Keratinocyte (primary cell): ENCODE measurements around the gene SDK1. TPM values are rescaled to one million over a fixed set of nuclear protein-coding genes. Genes with fewer than 3 reads are reported as not detected.

Experiments
- DNase-seq: peaks from one replicate; pipeline ENCODE4 v3.0.0-alpha.2; 2011; ENCODE audit warnings: low read depth, missing footprints, low spot score
- FAIRE-seq: peaks from 2 replicates; lab custom pipeline; 2011; peaks lifted over from hg19 to GRCh38; lab: Jason Lieb, UNC
- H2AFZ ChIP-seq: 2 replicates; pipeline ENCODE4 v1.6.0; 2012; ENCODE audit warnings: low read length, control low read depth, inconsistent platforms; ENCODE audit not compliant: control insufficient read depth
- H3K27ac ChIP-seq: 2 replicates; pipeline ENCODE4 v1.5.1; 2011; ENCODE audit warnings: low read length; ENCODE audit not compliant: control insufficient read depth, insufficient read depth
- H3K27me3 ChIP-seq: 3 replicates; pipeline ENCODE4 v1.6.0; 2011; ENCODE audit warnings: low read length; ENCODE audit not compliant: control insufficient read depth, insufficient read depth; ENCODE audit errors: extremely low read depth
- H3K36me3 ChIP-seq, 2 experiments: 2 replicates in 1 of 2; 3 replicates in 1 of 2; pipeline ENCODE4 v1.5.1; 2011; ENCODE audit warnings: low read length in 2 of 2, mild to moderate bottlenecking in 1 of 2; ENCODE audit not compliant: control insufficient read depth in 2 of 2, insufficient read depth in 2 of 2; ENCODE audit errors: extremely low read depth in 1 of 2
- H3K4me1 ChIP-seq: 3 replicates; pipeline ENCODE4 v1.5.1; 2011; ENCODE audit warnings: low read length; ENCODE audit not compliant: control insufficient read depth, insufficient read depth; ENCODE audit errors: extremely low read depth
- H3K4me2 ChIP-seq: 3 replicates; pipeline ENCODE4 v1.6.0; 2011; ENCODE audit warnings: low read depth, low read length; ENCODE audit not compliant: control insufficient read depth, insufficient read depth; ENCODE audit errors: extremely low read depth
- H3K4me3 ChIP-seq, 3 experiments: fragments of 200-600 bp in 1 of 3; sonication (generic) in 1 of 3; 2 replicates in 2 of 3; 3 replicates in 1 of 3; pipeline ENCODE4 v1.5.1; 2011 to 2016; ENCODE audit warnings: low read length in 3 of 3, mild to moderate bottlenecking in 3 of 3, control low read depth in 2 of 3, inconsistent platforms in 1 of 3, low read depth in 1 of 3, mixed read lengths in 1 of 3, mixed run types in 1 of 3, moderate library complexity in 1 of 3; ENCODE audit not compliant: control insufficient read depth in 2 of 3, insufficient read depth in 2 of 3; ENCODE audit errors: extremely low read depth in 1 of 3
- H3K79me2 ChIP-seq: 2 replicates; pipeline ENCODE4 v1.6.0; 2012; ENCODE audit warnings: low read length; ENCODE audit not compliant: control insufficient read depth, insufficient read depth
- H3K9ac ChIP-seq: 3 replicates; pipeline ENCODE4 v1.6.0; 2011; ENCODE audit warnings: low read length; ENCODE audit not compliant: control insufficient read depth, insufficient read depth; ENCODE audit errors: extremely low read depth
- H3K9me1 ChIP-seq: 3 replicates; pipeline ENCODE4 v1.6.0; 2011; ENCODE audit warnings: low read length; ENCODE audit not compliant: control insufficient read depth, insufficient read depth; ENCODE audit errors: extremely low read depth
- H3K9me3 ChIP-seq: 2 replicates; pipeline ENCODE4 v1.5.1; 2012; ENCODE audit warnings: low read depth, low read length; ENCODE audit not compliant: control insufficient read depth
- H4K20me1 ChIP-seq: 3 replicates; pipeline ENCODE4 v1.6.0; 2011; ENCODE audit warnings: low read length; ENCODE audit not compliant: control insufficient read depth, insufficient read depth; ENCODE audit errors: extremely low read depth
- CTCF ChIP-seq, 3 experiments: IDR thresholded peaks in 1 of 3; conservative IDR thresholded peaks in 1 of 3; optimal IDR thresholded peaks in 1 of 3; 2 replicates in 2 of 3; 3 replicates in 1 of 3; pipeline versions ENCODE3 to v1.5.1; 2011; ENCODE audit warnings: low read length in 3 of 3, mild to moderate bottlenecking in 3 of 3, moderate library complexity in 2 of 3, control low read depth in 1 of 3, inconsistent platforms in 1 of 3; ENCODE audit not compliant: insufficient read depth in 2 of 3; ENCODE audit errors: extremely low read depth in 1 of 3
- EZH2 ChIP-seq: IDR thresholded peaks from one replicate; pipeline ENCODE4 v1.6.1; 2012; ENCODE audit warnings: inconsistent platforms, mild to moderate bottlenecking, low read length, moderate library complexity
- dilution Hi-C: fragments of 300-500 bp; cut with MboI; formaldehyde crosslinking; loops from one replicate; pipeline ENCODE4 v1.7.0; 2020; ENCODE audit warnings: low sequenced_read_pairs; ENCODE audit not compliant: extremely low pct_ligation_motif_present
- polyA plus RNA-seq, 5 experiments: library from polyadenylated mRNA; depleted of rRNA in 3 of 5; stranded (reverse) in 3 of 5; stranded (forward) in 1 of 5; unstranded in 1 of 5; fragments of >200 nt; gene quantifications; 1 replicate in 1 of 5; 2 replicates in 3 of 5; 3 replicates in 1 of 5; pipeline versions ENCODE4 v1.2.1 to v1.2.3, GENCODE V29; 2011 to 2012; ENCODE audit warnings: missing spikeins in 2 of 5, low read depth in 1 of 5, low replicate concordance in 1 of 5

SDK1 gene
- polyA plus RNA-seq, 1 donor (not counting 4 experiments of a cell fraction or from before 2014, with no cell fraction given): 0.66 TPM

GRCh38 chr7:3289996-3290395 lies 11.1 kb upstream of the SDK1 start:
- no peaks in the 10 kb centered on the region for H3K36me3 ChIP-seq
- H2AFZ ChIP-seq: no peak overlapping the region
- DNase-seq (no peak), FAIRE-seq (no peak)
- no peak overlapping the region for H3K9ac ChIP-seq
- no peaks in the 10 kb centered on the region for H3K79me2 ChIP-seq
- no peaks in the 10 kb centered on the region for H3K9me1 ChIP-seq
- H3K4me2 ChIP-seq: no peak overlapping the region
- dilution Hi-C loops: no loop called here
- H3K4me1 ChIP-seq: no peaks in the 10 kb centered on the region
- H3K27ac ChIP-seq: no peak overlapping the region
- no peak for TF ChIP-seq EZH2
- no peak for TF ChIP-seq CTCF (optimal IDR thresholded peaks at IDR 0.05 in 1 of 3, IDR thresholded peaks at IDR 0.05 in 1 of 3, conservative IDR thresholded peaks at IDR 0.05 in 1 of 3; ENCODE audit: extremely low read depth in 1 of 3, insufficient read depth in 2 of 3, low read length in 3 of 3)
- no peak overlapping the region for H3K4me3 ChIP-seq
- no peaks in the 10 kb centered on the region for H3K27me3 ChIP-seq
- H4K20me1 ChIP-seq: no peaks in the 10 kb centered on the region
- H3K9me3 ChIP-seq: peaks cover 2% of the 10 kb centered on the region

GRCh38 chr7:3292694-3293093 lies 8.4 kb upstream of the SDK1 start:
- no peak for DNase-seq
- Histone ChIP-seq H3K4me2 (no peak overlapping the region), H3K9ac (no peak overlapping the region), H3K4me1 (no peaks in the 10 kb centered on the region), H3K9me1 (no peaks in the 10 kb centered on the region), H3K79me2 (no peaks in the 10 kb centered on the region), H4K20me1 (no peaks in the 10 kb centered on the region), H3K4me3 (no peak overlapping the region), H3K9me3 (peaks cover 2% of the 10 kb centered on the region), H2AFZ (no peak overlapping the region), H3K36me3 (no peaks in the 10 kb centered on the region), H3K27ac (no peak overlapping the region), H3K27me3 (no peaks in the 10 kb centered on the region)
- dilution Hi-C loops: no loop called here
- TF ChIP-seq EZH2 (no peak), CTCF (optimal IDR thresholded peaks at IDR 0.05 in 1 of 3, IDR thresholded peaks at IDR 0.05 in 1 of 3, conservative IDR thresholded peaks at IDR 0.05 in 1 of 3; ENCODE audit: extremely low read depth in 1 of 3, insufficient read depth in 2 of 3, low read length in 3 of 3) (no peak)
- no peak for FAIRE-seq
